Measurements from ENCODE around the gene FBN3.

- TF ChIP-seq CTCF (optimal IDR thresholded peaks at IDR 0.05 in 1 of 3, IDR thresholded peaks at IDR 0.05 in 1 of 3, conservative IDR thresholded peaks at IDR 0.05 in 1 of 3; ENCODE audit: extremely low read depth in 1 of 3, insufficient read depth in 2 of 3, low read length in 3 of 3) (no peak), EZH2 (IDR thresholded peaks at IDR 0.05; ENCODE audit: low read length) (no peak)
Observed at GRCh38 chr19:8194528-8195267, 45.3 kb upstream of the FBN3 start.

All from keratinocyte (primary cell).